ENCODE results near the gene EXOC1. TPM values are rescaled to one million over a fixed set of nuclear protein-coding genes. Genes with fewer than 3 reads are reported as not detected.

EXOC1 gene
- total and polyA plus RNA-seq, 2 experiments from 2014 or later = 13.4 to 22.2 TPM

DNA sequence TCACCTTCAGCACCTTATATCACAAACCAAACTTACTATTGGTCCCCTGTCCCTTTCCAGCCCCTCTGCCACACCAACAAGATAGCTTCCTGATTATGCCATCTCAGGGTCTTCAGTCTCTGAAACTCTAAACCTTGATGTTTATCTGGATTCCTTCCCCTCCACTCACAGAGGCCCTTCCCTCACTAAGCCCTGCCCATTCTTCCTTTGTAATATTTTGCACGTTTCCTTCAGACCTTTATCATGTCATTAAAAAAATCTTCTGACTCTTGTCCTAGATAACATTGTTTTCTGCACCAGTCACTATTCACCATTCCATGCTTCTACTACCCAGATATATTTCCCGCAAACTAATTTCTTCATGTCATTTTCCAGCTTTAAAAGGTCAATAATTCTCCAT, 77.6 kb downstream of the EXOC1 start:
- Histone ChIP-seq H3K79me2 (replicated peaks; ENCODE audit: insufficient read depth) (no peaks in the 10 kb centered on the region), H3K27me3 (ENCODE audit: insufficient read depth) (no peaks in the 10 kb centered on the region), H3K9me2 (ENCODE audit: insufficient read depth) (no peaks in the 10 kb centered on the region), H3K4me2 (no peak overlapping the region), H2AFZ (0 out of 2 replicates have a peak overlapping the region, but pooled peaks have one; percentile 2), H3K4me1 (ENCODE audit: insufficient read depth) (peaks cover 16% of the 10 kb centered on the region), H4K20me1 (replicated peaks; ENCODE audit: insufficient read depth) (no peaks in the 10 kb centered on the region), H3K4me3 (no peak overlapping the region), H3K36me3 (ENCODE audit: insufficient read depth) (no peaks in the 10 kb centered on the region), H3F3A (replicated peaks; ENCODE audit: low read depth) (no peaks in the 10 kb centered on the region), H3K27ac (ENCODE audit: low read depth) (no peak overlapping the region)
- H3K36me3 Mint-ChIP-seq (ENCODE audit: low read depth) = peaks cover under 1% of the 10 kb centered on the region; the same call in 2 of the 3 replicates
- no peak overlapping the region for H3K4me3 Mint-ChIP-seq
- TF ChIP-seq NANOG (IDR thresholded peaks at IDR 0.05; ENCODE audit: borderline replicate concordance) (no peak), EZH2phosphoT487 (IDR thresholded peaks at IDR 0.05; ENCODE audit: unreplicated experiment) (no peak)
- DNase-seq (ENCODE audit: low spot score) (no peak), ATAC-seq (no peak)
- no peak overlapping the region for H3K27ac Mint-ChIP-seq
- peaks cover 24% of the 10 kb centered on the region for H3K4me1 Mint-ChIP-seq
- H3K27me3 Mint-ChIP-seq (ENCODE audit: insufficient read depth, low read depth, poor library complexity) = peaks cover 2% of the 10 kb centered on the region
- H3K9me3 Mint-ChIP-seq = peaks cover 12% of the 10 kb centered on the region

DNA sequence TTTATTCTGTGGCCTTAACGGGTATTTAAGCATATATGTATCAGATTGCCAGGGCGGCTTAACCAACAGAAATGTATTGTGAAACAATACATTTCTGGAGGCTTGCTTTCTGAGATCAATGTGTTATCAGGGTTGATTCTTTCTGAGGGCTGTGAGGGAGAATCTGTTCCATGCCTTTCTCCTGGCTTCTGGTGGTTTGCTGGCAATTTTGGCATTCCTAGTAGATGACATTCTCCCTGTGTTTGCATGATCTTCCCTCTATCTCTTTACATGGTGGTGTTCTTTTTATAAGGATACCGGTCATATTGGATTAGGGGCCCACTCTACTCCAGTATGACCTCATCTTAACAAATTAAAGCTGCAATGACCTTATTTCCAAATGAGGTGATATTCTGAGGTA, 78.4 kb downstream of the EXOC1 start:
- H3K4me1 ChIP-seq (ENCODE audit: insufficient read depth) = peaks cover 9% of the 10 kb centered on the region
- H3K27ac ChIP-seq (ENCODE audit: low read depth) = no peak overlapping the region
- no peaks in the 10 kb centered on the region for H4K20me1 ChIP-seq (replicated peaks; ENCODE audit: insufficient read depth)
- no peaks in the 10 kb centered on the region for H3K79me2 ChIP-seq (replicated peaks; ENCODE audit: insufficient read depth)
- no peak overlapping the region for H2AFZ ChIP-seq
- no peak for ATAC-seq
- H3K27me3 ChIP-seq (ENCODE audit: insufficient read depth) = no peaks in the 10 kb centered on the region
- H3K36me3 ChIP-seq (ENCODE audit: insufficient read depth) = no peaks in the 10 kb centered on the region
- H3K9me3 Mint-ChIP-seq = peaks cover 18% of the 10 kb centered on the region
- H3K27ac Mint-ChIP-seq = no peak overlapping the region
- H3K4me3 ChIP-seq = no peak overlapping the region
- peaks cover 8% of the 10 kb centered on the region for H3K36me3 Mint-ChIP-seq (ENCODE audit: low read depth)
- H3K4me1 Mint-ChIP-seq = peaks cover 16% of the 10 kb centered on the region
- no peak overlapping the region for H3K4me3 Mint-ChIP-seq
- H3K27me3 Mint-ChIP-seq (ENCODE audit: insufficient read depth, low read depth, poor library complexity) = no peaks in the 10 kb centered on the region
- no peak overlapping the region for H3K4me2 ChIP-seq
- TF ChIP-seq, protein P1, sequence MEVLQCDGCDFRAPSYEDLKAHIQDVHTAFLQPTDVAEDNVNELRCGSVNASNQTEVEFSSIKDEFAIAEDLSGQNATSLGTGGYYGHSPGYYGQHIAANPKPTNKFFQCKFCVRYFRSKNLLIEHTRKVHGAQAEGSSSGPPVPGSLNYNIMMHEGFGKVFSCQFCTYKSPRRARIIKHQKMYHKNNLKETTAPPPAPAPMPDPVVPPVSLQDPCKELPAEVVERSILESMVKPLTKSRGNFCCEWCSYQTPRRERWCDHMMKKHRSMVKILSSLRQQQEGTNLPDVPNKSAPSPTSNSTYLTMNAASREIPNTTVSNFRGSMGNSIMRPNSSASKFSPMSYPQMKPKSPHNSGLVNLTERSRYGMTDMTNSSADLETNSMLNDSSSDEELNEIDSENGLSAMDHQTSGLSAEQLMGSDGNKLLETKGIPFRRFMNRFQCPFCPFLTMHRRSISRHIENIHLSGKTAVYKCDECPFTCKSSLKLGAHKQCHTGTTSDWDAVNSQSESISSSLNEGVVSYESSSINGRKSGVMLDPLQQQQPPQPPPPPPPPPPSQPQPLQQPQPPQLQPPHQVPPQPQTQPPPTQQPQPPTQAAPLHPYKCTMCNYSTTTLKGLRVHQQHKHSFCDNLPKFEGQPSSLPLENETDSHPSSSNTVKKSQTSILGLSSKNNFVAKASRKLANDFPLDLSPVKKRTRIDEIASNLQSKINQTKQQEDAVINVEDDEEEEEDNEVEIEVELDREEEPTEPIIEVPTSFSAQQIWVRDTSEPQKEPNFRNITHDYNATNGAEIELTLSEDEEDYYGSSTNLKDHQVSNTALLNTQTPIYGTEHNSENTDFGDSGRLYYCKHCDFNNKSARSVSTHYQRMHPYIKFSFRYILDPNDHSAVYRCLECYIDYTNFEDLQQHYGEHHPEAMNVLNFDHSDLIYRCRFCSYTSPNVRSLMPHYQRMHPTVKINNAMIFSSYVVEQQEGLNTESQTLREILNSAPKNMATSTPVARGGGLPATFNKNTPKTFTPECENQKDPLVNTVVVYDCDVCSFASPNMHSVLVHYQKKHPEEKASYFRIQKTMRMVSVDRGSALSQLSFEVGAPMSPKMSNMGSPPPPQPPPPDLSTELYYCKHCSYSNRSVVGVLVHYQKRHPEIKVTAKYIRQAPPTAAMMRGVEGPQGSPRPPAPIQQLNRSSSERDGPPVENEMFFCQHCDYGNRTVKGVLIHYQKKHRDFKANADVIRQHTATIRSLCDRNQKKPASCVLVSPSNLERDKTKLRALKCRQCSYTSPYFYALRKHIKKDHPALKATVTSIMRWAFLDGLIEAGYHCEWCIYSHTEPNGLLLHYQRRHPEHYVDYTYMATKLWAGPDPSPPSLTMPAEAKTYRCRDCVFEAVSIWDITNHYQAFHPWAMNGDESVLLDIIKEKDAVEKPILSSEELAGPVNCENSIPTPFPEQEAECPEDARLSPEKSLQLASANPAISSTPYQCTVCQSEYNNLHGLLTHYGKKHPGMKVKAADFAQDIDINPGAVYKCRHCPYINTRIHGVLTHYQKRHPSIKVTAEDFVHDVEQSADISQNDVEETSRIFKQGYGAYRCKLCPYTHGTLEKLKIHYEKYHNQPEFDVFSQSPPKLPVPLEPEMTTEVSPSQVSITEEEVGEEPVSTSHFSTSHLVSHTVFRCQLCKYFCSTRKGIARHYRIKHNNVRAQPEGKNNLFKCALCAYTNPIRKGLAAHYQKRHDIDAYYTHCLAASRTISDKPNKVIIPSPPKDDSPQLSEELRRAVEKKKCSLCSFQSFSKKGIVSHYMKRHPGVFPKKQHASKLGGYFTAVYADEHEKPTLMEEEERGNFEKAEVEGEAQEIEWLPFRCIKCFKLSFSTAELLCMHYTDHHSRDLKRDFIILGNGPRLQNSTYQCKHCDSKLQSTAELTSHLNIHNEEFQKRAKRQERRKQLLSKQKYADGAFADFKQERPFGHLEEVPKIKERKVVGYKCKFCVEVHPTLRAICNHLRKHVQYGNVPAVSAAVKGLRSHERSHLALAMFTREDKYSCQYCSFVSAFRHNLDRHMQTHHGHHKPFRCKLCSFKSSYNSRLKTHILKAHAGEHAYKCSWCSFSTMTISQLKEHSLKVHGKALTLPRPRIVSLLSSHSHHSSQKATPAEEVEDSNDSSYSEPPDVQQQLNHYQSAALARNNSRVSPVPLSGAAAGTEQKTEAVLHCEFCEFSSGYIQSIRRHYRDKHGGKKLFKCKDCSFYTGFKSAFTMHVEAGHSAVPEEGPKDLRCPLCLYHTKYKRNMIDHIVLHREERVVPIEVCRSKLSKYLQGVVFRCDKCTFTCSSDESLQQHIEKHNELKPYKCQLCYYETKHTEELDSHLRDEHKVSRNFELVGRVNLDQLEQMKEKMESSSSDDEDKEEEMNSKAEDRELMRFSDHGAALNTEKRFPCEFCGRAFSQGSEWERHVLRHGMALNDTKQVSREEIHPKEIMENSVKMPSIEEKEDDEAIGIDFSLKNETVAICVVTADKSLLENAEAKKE (CRISPR knock-in tag; IDR thresholded peaks at IDR 0.05) = no peak
- TF ChIP-seq CREB1 (CRISPR knock-in tag; IDR thresholded peaks at IDR 0.05; ENCODE audit: low read depth) = no peak
- TF ChIP-seq, protein P2, sequence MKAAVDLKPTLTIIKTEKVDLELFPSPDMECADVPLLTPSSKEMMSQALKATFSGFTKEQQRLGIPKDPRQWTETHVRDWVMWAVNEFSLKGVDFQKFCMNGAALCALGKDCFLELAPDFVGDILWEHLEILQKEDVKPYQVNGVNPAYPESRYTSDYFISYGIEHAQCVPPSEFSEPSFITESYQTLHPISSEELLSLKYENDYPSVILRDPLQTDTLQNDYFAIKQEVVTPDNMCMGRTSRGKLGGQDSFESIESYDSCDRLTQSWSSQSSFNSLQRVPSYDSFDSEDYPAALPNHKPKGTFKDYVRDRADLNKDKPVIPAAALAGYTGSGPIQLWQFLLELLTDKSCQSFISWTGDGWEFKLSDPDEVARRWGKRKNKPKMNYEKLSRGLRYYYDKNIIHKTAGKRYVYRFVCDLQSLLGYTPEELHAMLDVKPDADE (IDR thresholded peaks at IDR 0.05) = no peak
- H3K9me2 ChIP-seq (ENCODE audit: insufficient read depth) = no peaks in the 10 kb centered on the region
- DNase-seq (ENCODE audit: low spot score) = no peak
- no peaks in the 10 kb centered on the region for H3F3A ChIP-seq (replicated peaks; ENCODE audit: low read depth)
